ENCODE results near the gene OR10P1.

DNA sequence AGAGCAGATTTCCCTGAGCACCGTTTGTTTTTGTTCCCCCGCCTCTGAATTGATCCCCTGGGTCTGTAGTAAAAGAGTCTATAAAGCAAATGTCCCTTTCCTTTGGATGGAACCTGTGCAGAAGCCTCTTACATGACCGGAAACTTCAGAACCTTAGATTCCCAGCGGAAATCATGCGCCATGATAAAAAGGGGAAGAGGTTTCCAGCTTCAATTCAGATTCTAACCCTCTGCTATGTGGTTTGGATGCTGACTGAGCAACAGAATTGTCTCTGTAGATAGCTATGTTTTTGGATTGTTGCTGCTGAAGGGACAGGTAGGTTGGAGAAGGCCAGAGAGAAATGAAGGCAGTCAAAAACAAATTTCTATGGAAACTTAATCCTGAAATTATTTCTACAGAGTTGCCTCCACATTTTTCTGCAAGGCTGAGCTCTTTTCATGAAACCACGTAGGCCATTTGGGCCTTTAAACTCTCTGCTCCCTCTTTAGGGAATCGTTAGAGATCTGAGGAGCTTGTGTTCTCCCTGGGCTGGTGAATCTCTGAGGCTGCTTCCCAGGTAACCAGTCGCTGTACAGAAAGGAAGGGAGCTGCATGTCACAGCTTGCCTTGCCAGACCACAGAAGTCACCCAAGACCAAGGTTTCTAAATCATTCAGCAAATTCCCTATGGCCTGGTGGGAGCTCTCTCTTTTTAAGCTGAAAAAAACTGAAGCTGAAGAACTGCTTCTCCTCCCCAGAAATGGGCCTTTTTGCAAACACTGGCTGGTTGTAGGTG lies 28.7 kb upstream of the OR10P1 start:
- TF ChIP-seq, protein P1, sequence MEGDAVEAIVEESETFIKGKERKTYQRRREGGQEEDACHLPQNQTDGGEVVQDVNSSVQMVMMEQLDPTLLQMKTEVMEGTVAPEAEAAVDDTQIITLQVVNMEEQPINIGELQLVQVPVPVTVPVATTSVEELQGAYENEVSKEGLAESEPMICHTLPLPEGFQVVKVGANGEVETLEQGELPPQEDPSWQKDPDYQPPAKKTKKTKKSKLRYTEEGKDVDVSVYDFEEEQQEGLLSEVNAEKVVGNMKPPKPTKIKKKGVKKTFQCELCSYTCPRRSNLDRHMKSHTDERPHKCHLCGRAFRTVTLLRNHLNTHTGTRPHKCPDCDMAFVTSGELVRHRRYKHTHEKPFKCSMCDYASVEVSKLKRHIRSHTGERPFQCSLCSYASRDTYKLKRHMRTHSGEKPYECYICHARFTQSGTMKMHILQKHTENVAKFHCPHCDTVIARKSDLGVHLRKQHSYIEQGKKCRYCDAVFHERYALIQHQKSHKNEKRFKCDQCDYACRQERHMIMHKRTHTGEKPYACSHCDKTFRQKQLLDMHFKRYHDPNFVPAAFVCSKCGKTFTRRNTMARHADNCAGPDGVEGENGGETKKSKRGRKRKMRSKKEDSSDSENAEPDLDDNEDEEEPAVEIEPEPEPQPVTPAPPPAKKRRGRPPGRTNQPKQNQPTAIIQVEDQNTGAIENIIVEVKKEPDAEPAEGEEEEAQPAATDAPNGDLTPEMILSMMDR (conservative IDR thresholded peaks at IDR 0.05; ENCODE audit: low read depth, low read length): no peak
- no peak for TF ChIP-seq EZH2phosphoT487 (IDR thresholded peaks at IDR 0.05; ENCODE audit: borderline replicate concordance, low read length)
